ENCODE results near the gene STX10.
"Not testable (repeated sequence)": the region's sequence is repeated elsewhere in the genome, so short reads cannot be mapped to it uniquely, and the experiment has no call there.

STX10 gene, protein sequence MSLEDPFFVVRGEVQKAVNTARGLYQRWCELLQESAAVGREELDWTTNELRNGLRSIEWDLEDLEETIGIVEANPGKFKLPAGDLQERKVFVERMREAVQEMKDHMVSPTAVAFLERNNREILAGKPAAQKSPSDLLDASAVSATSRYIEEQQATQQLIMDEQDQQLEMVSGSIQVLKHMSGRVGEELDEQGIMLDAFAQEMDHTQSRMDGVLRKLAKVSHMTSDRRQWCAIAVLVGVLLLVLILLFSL

GRCh38 chr19:13150187-13150930 lies at the start of gene STX10, which contains the start of gene IER2:
Gene STX10, minus strand, starts transcription at chr19:13150375. Its CDS starts 202 bp downstream, at chr19:13150173.
Gene IER2, plus strand, starts transcription at chr19:13150411. Its CDS starts 2,776 bp downstream, at chr19:13153187.
- peak; percentile 91 for DNase-seq (ENCODE audit: extremely low read depth, low read depth)
- TF ChIP-seq, protein P1, sequence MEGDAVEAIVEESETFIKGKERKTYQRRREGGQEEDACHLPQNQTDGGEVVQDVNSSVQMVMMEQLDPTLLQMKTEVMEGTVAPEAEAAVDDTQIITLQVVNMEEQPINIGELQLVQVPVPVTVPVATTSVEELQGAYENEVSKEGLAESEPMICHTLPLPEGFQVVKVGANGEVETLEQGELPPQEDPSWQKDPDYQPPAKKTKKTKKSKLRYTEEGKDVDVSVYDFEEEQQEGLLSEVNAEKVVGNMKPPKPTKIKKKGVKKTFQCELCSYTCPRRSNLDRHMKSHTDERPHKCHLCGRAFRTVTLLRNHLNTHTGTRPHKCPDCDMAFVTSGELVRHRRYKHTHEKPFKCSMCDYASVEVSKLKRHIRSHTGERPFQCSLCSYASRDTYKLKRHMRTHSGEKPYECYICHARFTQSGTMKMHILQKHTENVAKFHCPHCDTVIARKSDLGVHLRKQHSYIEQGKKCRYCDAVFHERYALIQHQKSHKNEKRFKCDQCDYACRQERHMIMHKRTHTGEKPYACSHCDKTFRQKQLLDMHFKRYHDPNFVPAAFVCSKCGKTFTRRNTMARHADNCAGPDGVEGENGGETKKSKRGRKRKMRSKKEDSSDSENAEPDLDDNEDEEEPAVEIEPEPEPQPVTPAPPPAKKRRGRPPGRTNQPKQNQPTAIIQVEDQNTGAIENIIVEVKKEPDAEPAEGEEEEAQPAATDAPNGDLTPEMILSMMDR (IDR thresholded peaks at IDR 0.05; ENCODE audit: low read depth, low read length) = peak; percentile 60

DNA sequence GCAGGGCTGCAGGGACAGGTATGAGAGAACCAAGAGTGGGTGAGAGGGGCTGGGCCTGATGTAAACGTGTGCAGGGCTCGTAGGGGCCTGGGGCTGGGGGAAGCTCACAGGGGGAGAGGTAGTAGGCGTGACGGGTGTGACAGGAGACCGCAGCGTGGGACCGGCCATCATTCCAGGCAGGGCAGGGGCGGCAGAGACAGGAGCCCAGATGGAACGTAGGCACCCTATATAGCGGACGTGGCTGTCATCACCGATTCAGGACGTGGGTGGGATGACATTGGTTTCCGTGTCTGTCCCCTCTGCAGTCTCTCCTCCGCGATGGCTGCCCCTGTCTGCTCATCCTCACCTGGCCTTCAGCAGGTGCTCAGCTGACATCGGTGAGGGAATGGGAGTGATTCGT lies 48.5 kb upstream of the STX10 start:
- DNase-seq (ENCODE audit: extremely low read depth, low read depth) = no peak
- TF ChIP-seq, protein P1 (IDR thresholded peaks at IDR 0.05; ENCODE audit: low read depth, low read length) = no peak

GRCh38 chr19:13195678-13196077 lies 45.5 kb upstream of the STX10 start:
- TF ChIP-seq, protein P1 (IDR thresholded peaks at IDR 0.05; ENCODE audit: low read depth, low read length) = no peak
- DNase-seq (ENCODE audit: extremely low read depth, low read depth) = no peak

GRCh38 chr19:13190781-13191540 lies 40.8 kb upstream of the STX10 start:
- TF ChIP-seq, protein P1 (IDR thresholded peaks at IDR 0.05; ENCODE audit: low read depth, low read length) = no peak

GRCh38 chr19:13189600-13189999 lies 39.4 kb upstream of the STX10 start:
- TF ChIP-seq, protein P1 (IDR thresholded peaks at IDR 0.05; ENCODE audit: low read depth, low read length) = no peak
- no peak for DNase-seq (ENCODE audit: extremely low read depth, low read depth)

More at GRCh38 chr19:13190781-13191540, 40.8 kb upstream of the STX10 start:
- DNase-seq (ENCODE audit: extremely low read depth, low read depth) = no peak

GRCh38 chr19:13187419-13187818 lies 37.2 kb upstream of the STX10 start:
- DNase-seq (ENCODE audit: extremely low read depth, low read depth) = no peak
- TF ChIP-seq, protein P1 (IDR thresholded peaks at IDR 0.05; ENCODE audit: low read depth, low read length) = no peak

- not testable (repeated sequence) for DNase-seq (ENCODE audit: extremely low read depth, low read depth)
These were observed 36.5 kb upstream of the STX10 start for GRCh38 chr19:13186688-13187087.

DNA sequence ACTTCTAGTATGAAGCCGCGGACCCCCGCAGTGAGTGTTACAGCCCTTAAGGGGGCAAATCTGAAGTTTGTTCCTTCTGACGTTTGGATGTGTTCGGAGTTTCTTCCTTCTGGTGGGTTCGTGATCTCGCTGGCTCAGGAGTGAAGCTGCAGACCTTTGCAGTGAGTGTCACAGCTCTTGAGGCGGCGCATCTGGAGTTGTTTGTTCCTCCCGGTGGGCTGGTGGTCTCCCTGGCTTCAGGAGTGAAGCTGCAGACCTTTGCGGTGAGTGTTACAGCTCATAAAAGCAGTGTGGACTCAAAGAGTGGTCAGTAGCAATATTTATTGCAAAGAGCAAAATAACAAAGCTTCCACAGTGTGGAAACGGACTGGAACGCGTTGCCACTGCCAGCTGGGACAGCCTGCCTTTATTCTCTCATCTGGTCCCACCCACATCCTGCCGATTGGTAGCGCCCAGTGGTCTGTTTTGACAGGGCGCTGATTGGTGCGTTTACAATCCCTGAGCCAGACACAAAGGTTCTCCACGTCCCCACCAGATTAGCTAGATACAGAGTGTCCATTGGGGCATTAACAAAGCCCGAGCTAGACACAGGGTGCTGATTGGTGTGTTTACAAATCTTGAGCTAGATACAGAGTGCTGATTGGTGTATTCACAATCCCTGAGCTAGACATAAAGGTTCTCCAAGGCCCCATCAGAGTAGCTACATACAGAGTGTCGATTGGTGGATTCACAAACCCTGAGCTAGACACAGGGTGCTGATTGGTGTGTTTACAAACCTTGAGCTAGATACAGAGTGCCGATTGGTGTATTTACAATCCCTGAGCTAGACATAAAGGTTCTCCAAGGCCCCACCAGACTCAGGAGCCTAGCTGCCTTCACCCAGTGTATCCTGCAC lies 35.8 kb upstream of the STX10 start:
- DNase-seq (ENCODE audit: extremely low read depth, low read depth) = not testable (repeated sequence)

- not testable (repeated sequence) for DNase-seq (ENCODE audit: extremely low read depth, low read depth)
These were observed 34.8 kb upstream of the STX10 start for GRCh38 chr19:13184926-13185325.

Measured in AG09319 (cell line).